T1000 (cell line): Measurements from ENCODE around the gene RC3H1.
"Not testable (repeated sequence)": the region's sequence is repeated elsewhere in the genome, so short reads cannot be mapped to it uniquely, and the experiment has no call there.

ENCODE experiments used
- DNase-seq: peaks from one replicate; lab custom pipeline; 2025; ENCODE audit warnings: mixed read lengths; lab: John Stamatoyannopoulos, UW

Gene RC3H1

DNA sequence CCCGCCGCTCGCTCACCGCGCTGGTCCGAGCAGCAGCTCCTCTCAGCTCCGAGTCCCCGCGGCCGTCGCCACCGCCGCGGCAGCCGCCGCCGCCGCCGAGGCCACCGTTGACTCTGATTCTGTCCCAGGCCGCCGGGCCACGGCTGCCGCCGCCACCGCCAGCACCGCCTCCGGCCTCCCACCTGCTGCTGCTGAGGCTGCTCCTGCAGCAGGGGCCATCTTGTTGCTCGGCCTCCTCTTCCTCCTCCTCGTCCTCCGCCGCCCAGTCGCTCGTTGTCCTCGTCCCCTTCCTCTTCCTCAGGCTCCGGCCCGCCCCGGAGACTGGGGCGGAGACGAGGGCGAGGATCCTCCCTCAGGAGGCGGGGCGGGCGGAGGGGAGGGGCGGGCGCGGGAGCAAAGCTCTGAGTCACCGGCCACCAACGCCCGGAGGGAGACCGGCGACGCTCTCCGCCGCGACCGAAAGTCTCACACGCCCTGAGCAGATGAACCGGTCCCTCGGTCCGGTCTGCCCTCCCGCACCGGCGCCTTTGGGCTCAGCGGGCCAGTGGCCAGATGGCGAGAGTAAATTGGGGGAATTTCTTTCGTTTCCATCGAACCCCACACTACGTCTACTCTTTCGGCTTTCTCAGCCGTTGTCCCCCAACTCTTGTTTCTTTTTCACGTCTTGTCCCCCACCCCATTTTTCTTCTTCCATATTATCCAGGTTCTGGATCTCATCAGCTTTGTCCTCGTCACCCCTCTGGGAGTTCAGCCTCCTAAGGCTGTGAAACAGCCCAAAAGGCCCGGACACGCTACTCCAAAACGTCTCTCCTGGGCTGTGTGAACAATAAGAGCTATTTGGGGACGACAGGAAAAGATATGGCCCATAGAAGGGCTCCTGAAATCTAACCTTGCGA lies at the start of gene RC3H1:
TSS of gene RC3H1 (minus strand) at position 278 of the 896 bp plus-strand sequence. CDS start 29,372 bp downstream, outside the sequence.
- peak; percentile 62 for DNase-seq

DNA sequence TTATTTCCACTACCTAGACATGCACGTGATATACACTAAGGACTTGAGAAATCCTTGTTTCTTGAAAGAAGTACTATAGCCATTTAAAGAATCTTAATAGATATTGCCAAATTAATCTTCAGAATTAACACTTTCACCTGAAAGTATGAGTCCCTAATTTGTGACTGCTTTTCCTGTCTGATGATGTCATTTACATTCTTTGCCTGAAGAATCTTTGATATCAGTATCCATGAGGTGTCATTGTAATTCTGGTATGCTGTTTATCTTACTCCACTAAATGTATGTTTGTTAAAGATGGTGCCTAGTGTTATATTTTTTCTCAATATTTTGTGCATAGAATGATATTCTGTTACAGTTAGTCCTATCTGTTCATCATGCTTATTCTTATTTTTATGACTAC lies 48.5 kb upstream of the RC3H1 start:
- DNase-seq: no peak

- DNase-seq: no peak
Measured at GRCh38 chr1:174068000-174068399, 45.8 kb upstream of the RC3H1 start.

GRCh38 chr1:174060090-174060489 lies 37.9 kb upstream of the RC3H1 start:
- DNase-seq: no peak

GRCh38 chr1:174058624-174059023 lies 36.5 kb upstream of the RC3H1 start:
- peak; percentile 23 for DNase-seq

DNA sequence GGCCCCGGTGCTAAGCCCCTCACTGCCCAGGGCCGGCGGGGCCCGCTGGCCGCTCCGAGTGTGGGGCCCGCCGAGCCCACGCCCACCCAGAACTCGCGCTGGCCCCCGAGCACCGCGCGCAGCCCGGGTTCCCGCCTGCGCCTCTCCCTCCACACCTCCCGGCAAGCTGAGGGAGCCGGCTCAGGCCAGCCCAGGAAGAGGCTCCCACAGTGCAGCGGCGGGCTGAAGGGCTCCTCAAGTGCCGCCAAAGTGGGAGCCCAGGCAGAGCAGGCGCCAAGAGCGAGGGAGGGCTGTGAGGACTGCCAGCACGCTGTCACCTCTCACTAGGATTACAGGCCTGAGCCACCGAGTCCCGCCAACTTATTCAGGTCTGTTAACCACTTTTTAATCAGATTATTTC lies 34.5 kb upstream of the RC3H1 start:
- DNase-seq: not testable (repeated sequence)

GRCh38 chr1:174055797-174056196 lies 33.6 kb upstream of the RC3H1 start:
- not testable (repeated sequence) for DNase-seq

GRCh38 chr1:174053826-174054225 lies 31.7 kb upstream of the RC3H1 start:
- DNase-seq: no peak

DNA sequence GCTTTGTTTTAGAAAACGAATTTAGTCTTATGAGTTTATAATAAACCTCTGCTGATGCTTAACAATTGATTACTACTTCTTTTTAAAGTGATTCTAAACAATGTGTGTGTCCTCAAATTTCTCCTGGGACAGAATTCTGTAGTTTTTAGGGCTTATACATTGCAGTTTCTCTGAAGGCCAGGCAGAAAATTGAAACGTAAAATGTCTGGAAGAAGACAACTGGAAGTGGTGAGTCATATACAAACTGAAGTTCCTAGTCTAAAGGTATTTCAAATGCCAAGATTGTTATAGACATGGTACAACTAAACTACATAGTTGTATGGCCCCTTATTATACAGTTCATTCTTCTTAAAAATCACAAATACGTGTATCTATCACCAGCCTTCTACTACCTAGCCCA lies 30.5 kb upstream of the RC3H1 start:
- DNase-seq: no peak

GRCh38 chr1:174051956-174052355 lies 29.8 kb upstream of the RC3H1 start:
- no peak for DNase-seq

DNA sequence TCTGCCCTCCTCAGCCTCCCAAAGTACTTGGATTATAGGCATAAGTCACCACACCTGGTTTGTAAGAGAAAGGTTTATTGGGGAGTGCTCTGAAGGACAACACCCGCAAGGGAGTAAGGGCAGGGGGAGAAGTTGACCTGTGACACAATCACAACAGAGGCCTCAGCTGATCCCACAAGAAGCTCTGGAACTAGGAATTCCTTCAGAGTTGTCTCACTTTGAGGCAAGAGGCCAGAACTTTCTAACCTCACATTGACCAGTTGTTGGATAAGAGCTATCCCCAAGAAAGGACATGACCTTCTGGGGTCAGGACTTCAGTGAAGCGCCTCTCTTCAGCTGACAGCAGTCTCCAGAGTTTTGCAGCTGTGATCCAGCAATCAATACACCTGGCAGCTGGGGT lies 27.4 kb upstream of the RC3H1 start:
- no peak for DNase-seq

- no peak for DNase-seq
Measured at GRCh38 chr1:174044418-174045222, 22.5 kb upstream of the RC3H1 start.

- DNase-seq: not testable (repeated sequence)
Measured at GRCh38 chr1:174042509-174042908, 20.4 kb upstream of the RC3H1 start.

- DNase-seq: no peak
Measured at GRCh38 chr1:174041369-174041768, 19.2 kb upstream of the RC3H1 start.

- DNase-seq: peak; percentile 40
Measured at GRCh38 chr1:174040387-174040786, 18.2 kb upstream of the RC3H1 start.

DNA sequence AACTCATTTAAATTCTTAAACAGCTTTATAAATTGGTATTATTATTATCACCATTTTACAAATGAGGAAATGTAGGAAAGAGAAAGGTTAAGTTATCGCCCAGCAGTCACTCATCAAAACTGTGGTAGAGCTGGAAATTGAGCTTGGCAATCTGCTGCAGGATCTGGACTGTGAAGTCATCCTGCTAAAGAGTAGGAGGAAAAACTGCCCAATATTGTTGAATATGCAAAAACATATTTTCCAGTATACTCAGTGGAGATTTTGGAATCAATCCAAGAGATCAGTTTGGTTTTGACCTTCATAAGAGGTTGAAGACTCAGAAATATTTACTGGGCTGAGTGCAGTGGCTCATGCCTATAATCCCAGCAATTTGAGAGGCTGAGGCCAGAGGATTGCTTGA lies 16.9 kb upstream of the RC3H1 start:
- no peak for DNase-seq

DNA sequence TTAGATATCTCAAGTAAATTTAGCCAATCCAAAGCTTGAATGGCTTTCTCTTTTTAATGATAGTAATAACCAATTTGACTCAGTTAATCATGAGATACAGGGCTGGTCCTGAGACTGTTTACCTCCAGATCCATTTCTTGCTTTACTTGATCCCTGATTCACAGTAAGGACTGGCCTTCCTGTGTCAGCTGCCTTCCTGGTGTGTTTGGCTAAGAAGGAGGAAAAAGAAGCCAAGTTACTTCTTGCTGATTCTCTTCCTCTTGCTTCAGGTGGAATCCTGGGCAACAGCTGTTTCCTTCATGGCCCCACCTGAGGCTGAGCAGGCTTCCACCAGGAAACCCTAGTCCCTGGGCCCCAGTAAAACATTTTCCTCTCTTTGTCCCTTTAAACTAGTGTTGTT lies 14.6 kb upstream of the RC3H1 start:
- no peak for DNase-seq

DNA sequence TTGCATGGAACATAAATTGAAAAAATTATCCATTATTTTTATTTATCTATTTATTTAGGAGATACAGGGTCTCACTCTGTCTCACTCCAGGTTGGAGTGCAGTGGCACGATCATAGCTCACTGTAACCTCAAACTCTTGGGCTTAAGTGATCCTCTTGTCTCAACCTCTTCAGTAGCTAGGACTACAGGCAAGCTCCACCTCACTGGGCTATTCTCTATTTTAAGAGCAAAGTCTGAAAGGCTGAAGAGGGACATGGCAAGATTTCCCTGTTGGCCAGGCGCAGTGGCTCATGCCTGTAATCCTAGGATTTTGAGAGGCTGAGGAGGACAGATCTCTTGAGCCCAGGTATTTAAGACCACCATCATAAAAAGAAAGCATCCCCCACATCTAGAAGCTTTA lies 14.0 kb upstream of the RC3H1 start:
- DNase-seq: no peak

DNA sequence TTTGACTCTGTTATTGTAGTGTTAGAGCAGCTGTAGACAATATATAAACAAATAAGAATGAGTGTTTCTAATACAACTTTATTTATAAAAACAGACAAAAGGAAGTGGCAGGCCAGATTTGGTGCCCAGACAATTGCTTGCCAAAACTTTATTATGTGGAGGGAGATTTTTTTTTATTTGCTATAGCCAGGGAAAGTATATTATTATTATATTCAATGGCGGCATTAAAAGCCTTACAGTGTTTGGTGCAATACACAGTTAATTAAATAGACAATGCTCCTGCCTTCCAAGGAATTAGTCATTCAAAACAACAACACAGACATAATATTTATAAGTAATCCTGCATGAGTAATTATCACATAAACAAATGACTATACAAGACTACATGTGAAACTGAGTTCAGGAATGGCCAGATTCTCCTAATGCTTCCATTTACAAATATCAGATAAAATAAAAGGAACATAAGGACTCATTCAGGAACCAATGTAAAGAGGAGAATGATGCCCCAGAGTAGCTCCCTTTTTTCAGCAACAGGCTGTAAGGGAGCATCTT lies 10.6 kb upstream of the RC3H1 start:
- DNase-seq: no peak

DNA sequence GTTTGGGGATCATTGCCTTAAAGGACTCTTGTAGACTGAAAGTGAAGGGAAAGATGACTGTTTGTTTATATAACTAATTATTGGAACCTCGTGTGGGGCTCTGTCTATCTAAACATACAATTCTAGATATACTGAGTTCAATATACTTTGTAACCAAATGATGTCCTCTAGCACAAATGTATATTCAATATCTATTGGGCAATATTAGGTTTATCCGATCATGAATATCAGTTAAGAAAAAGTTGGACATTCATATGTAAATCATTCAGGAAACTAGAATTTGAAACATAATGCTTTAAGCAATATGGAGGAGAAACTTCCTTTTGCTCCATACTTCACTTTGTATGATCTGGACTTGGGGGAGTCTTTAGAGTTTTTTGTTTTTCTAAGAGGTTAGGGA lies 8.9 kb upstream of the RC3H1 start:
- no peak for DNase-seq

GRCh38 chr1:174028495-174028894 lies 6.3 kb upstream of the RC3H1 start:
- DNase-seq: no peak

GRCh38 chr1:174023440-174023839 lies 1.3 kb upstream of the RC3H1 start:
- DNase-seq: no peak

GRCh38 chr1:174022976-174023277 lies 770 bp upstream of the RC3H1 start:
- no peak for DNase-seq
